ENCODE results near the gene CLDN9.
A peak's percentile ranks its signal among the peaks of the same experiment; 100 is the strongest.

CLDN9 gene

DNA sequence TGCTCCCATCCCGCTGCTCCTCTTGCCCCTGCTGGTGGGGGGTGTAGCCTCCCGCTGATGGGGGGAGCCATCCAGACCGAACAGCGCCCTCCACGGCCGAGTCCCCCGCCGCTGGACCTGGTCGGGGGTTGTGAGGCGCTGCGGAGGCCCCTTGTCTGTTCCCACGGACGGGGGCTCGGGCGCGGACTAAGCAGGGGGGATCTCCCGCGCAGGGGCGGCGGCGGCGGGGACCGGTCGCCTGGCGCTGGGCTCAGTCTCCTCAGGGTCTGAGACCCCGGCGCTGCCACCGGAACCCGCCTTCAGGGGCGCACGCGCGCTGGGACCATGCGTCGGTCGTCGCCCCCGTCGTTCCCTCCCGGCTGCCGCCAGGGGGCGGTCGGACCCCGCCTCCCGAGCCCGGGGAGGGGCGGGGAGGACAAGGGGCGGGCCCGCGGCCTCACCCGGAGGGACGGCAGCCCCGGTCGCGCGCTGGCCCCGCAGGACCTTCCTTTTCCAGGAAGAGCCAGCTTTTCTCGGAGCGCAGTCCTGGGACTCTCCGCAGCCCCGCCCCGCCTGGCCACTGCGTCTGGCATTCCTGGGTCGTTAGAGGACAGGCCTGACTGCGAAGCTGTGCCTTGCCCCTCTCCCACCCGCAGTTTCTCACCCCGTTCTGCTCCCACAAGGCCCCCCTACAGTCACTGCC, 46.5 kb downstream of the CLDN9 start:
- TF ChIP-seq SIN3A (IDR thresholded peaks at IDR 0.05; ENCODE audit: borderline replicate concordance, insufficient read depth, low read length) (no peak), FOXP2 (optimal IDR thresholded peaks at IDR 0.05; ENCODE audit: borderline replicate concordance, extremely low read depth, extremely low read length, insufficient read depth) (peak; percentile 50), POLR2AphosphoS5 (IDR thresholded peaks at IDR 0.05; ENCODE audit: low read depth, low read length) (no peak; the same call in 1 of the 2 replicates), TAF1 (IDR thresholded peaks at IDR 0.05; ENCODE audit: borderline replicate concordance, insufficient read depth, low read length) (no peak)
- TF ChIP-seq, protein P1, sequence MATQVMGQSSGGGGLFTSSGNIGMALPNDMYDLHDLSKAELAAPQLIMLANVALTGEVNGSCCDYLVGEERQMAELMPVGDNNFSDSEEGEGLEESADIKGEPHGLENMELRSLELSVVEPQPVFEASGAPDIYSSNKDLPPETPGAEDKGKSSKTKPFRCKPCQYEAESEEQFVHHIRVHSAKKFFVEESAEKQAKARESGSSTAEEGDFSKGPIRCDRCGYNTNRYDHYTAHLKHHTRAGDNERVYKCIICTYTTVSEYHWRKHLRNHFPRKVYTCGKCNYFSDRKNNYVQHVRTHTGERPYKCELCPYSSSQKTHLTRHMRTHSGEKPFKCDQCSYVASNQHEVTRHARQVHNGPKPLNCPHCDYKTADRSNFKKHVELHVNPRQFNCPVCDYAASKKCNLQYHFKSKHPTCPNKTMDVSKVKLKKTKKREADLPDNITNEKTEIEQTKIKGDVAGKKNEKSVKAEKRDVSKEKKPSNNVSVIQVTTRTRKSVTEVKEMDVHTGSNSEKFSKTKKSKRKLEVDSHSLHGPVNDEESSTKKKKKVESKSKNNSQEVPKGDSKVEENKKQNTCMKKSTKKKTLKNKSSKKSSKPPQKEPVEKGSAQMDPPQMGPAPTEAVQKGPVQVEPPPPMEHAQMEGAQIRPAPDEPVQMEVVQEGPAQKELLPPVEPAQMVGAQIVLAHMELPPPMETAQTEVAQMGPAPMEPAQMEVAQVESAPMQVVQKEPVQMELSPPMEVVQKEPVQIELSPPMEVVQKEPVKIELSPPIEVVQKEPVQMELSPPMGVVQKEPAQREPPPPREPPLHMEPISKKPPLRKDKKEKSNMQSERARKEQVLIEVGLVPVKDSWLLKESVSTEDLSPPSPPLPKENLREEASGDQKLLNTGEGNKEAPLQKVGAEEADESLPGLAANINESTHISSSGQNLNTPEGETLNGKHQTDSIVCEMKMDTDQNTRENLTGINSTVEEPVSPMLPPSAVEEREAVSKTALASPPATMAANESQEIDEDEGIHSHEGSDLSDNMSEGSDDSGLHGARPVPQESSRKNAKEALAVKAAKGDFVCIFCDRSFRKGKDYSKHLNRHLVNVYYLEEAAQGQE (IDR thresholded peaks at IDR 0.05; ENCODE audit: insufficient read depth in 1 of 2, low read depth in 2 of 2, low read length in 2 of 2), result no peak

DNA sequence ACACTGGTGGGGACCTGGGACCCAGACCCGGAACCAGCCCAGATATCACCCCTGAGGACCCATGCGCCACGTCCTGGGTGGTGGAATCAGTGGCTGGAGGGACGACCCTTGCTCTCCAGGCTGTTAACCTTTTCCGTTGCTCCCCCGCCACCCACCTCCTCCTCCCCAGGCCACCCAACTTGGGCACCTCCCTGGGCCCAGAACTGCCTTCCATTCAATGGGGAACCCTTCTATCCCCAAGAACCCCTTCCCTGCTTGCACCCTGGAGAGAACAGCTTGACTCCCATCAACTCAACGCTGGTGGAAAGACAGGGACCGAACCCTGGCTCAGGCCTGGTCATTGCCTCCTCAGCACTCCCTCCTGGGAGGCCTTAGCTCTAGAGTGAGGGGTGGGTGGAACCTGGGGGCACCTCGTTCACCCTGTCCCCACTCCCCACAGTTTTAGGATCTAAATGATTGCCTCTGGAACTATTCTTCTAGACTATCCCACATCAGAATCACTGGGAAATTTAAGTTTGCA, 47.1 kb downstream of the CLDN9 start:
- TF ChIP-seq TAF1 (IDR thresholded peaks at IDR 0.05; ENCODE audit: borderline replicate concordance, insufficient read depth, low read length), result no peak
- TF ChIP-seq POLR2AphosphoS5 (IDR thresholded peaks at IDR 0.05; ENCODE audit: low read depth, low read length), result no peak
- TF ChIP-seq SIN3A (IDR thresholded peaks at IDR 0.05; ENCODE audit: borderline replicate concordance, insufficient read depth, low read length), result no peak
- TF ChIP-seq, protein P1 (IDR thresholded peaks at IDR 0.05; ENCODE audit: insufficient read depth in 1 of 2, low read depth in 2 of 2, low read length in 2 of 2), result no peak
- no peak for TF ChIP-seq FOXP2 (optimal IDR thresholded peaks at IDR 0.05; ENCODE audit: borderline replicate concordance, extremely low read depth, extremely low read length, insufficient read depth)

DNA sequence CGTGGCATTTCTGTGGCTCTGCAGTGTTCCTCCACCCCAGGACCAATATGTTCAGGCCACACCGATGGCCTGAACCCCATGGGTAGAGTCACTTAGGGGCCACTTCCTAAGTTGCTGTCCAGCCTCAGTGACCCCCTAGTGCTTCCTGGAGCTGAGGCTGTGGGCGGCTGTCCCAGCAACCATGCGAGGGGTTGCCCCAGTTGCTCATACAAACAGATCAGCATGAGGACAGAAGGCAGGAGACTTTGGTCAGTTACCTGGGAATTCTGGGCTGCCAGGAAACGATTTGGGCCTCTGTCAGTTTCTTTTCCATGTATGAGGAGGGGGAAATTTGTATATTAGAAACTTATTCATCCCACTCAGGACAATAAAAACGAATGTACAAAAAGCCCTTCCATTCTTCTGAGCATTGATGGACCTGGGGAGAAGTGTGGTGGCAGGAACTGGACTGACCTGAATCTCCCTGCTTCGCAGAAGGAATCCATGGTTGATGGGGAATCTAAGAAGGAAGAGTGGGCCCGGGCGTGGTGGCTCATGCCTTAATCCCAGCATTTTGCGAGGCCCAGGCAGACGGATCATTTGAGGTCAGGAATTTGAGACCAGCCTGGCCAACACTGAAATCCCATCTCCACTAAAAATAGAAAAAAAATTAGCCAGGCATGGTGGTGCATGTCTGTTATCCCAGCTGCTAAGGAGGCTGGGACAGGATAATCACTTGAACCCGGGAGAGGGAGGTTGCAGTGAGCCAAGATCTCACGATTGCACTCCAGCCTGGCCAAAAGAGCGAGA, 47.8 kb downstream of the CLDN9 start:
- TF ChIP-seq POLR2AphosphoS5 (IDR thresholded peaks at IDR 0.05; ENCODE audit: low read depth, low read length) (no peak), TAF1 (IDR thresholded peaks at IDR 0.05; ENCODE audit: borderline replicate concordance, insufficient read depth, low read length) (no peak), SIN3A (IDR thresholded peaks at IDR 0.05; ENCODE audit: borderline replicate concordance, insufficient read depth, low read length) (no peak), FOXP2 (optimal IDR thresholded peaks at IDR 0.05; ENCODE audit: borderline replicate concordance, extremely low read depth, extremely low read length, insufficient read depth) (no peak)
- TF ChIP-seq, protein P1 (IDR thresholded peaks at IDR 0.05; ENCODE audit: insufficient read depth in 1 of 2, low read depth in 2 of 2, low read length in 2 of 2), result no peak

DNA sequence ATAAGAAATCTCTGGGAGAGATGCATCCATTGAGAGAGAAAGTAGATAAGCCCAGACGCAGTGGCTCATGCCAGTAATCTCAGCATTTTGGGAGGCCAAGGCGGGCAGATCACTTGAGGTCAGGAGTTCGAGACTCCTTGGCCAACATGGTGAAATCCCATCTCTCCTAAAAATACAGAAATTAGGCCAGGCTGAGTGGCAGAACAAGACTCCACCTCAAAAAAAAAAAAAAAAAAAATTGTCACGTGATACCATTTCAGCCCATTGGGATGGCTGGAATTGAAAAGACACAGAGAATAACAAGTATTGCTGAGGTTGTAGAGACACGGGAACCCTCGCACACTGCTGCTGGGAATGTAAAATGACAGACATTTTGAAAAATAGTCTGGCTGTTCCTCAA, 49.8 kb downstream of the CLDN9 start:
- TF ChIP-seq, protein P1 (IDR thresholded peaks at IDR 0.05; ENCODE audit: insufficient read depth in 1 of 2, low read depth in 2 of 2, low read length in 2 of 2), result no peak
- TF ChIP-seq FOXP2 (optimal IDR thresholded peaks at IDR 0.05; ENCODE audit: borderline replicate concordance, extremely low read depth, extremely low read length, insufficient read depth) (no peak), POLR2AphosphoS5 (IDR thresholded peaks at IDR 0.05; ENCODE audit: low read depth, low read length) (no peak), TAF1 (IDR thresholded peaks at IDR 0.05; ENCODE audit: borderline replicate concordance, insufficient read depth, low read length) (no peak), SIN3A (IDR thresholded peaks at IDR 0.05; ENCODE audit: borderline replicate concordance, insufficient read depth, low read length) (no peak)

Measured in PFSK-1 (cell line).